Measurements from ENCODE around the gene ZNF560.

Gene ZNF560

GRCh38 chr19:9436358-9436757 is 62.1 kb downstream of the ZNF560 start:
- no peak overlapping the region for H3K27ac ChIP-seq (ENCODE audit: low read length)
- H3K4me1 ChIP-seq (ENCODE audit: control insufficient read depth, insufficient read depth, low read length): peaks cover 16% of the 10 kb centered on the region
- peak overlapping the region in 1 of 2 donors; percentile 66 for H3K4me3 ChIP-seq (ENCODE audit: low read length in 2 of 2)
- no peaks in the 10 kb centered on the region for H3K27me3 ChIP-seq (ENCODE audit: control insufficient read depth in 1 of 2, insufficient read depth in 2 of 2, low read length in 2 of 2)
- H3K9me3 ChIP-seq (ENCODE audit: control insufficient read depth in 2 of 2, low read length in 2 of 2): no peaks in the 10 kb centered on the region
- H3K36me3 ChIP-seq (ENCODE audit: control insufficient read depth in 2 of 2, insufficient read depth in 2 of 2, low read length in 2 of 2): peaks cover 9 to 11% of the 10 kb centered on the region in 2 donors
- peak overlapping the region in 1 of 2 donors; percentile 72 for H3K9ac ChIP-seq (ENCODE audit: low read length in 2 of 2)

- H3K36me3 ChIP-seq (ENCODE audit: control insufficient read depth in 2 of 2, insufficient read depth in 2 of 2, low read length in 2 of 2): peaks cover 9 to 19% of the 10 kb centered on the region in 2 donors
- H3K9me3 ChIP-seq (ENCODE audit: control insufficient read depth in 2 of 2, low read length in 2 of 2): no peaks in the 10 kb centered on the region
- peak within 1 kb of the TSS; percentile 89 for H3K27ac ChIP-seq (ENCODE audit: low read length)
- peaks cover 16% of the 10 kb centered on the region for H3K4me1 ChIP-seq (ENCODE audit: control insufficient read depth, insufficient read depth, low read length)
- H3K27me3 ChIP-seq (ENCODE audit: control insufficient read depth in 1 of 2, insufficient read depth in 2 of 2, low read length in 2 of 2): no peaks in the 10 kb centered on the region
- H3K4me3 ChIP-seq (ENCODE audit: low read length in 2 of 2): peak within 1 kb of the TSS; percentile 66 to 95
- H3K9ac ChIP-seq (ENCODE audit: low read length in 2 of 2): peak within 1 kb of the TSS; percentile 72 to 98
These were observed 62.8 kb downstream of the ZNF560 start, which contains the start of gene ZNF266 for GRCh38 chr19:9435279-9436268. Gene ZNF266, minus strand, starts transcription at chr19:9435573. Its CDS starts 15,484 bp downstream, at chr19:9420089.

- Histone ChIP-seq H3K9me3 (ENCODE audit: control insufficient read depth in 2 of 2, low read length in 2 of 2) (no peaks in the 10 kb centered on the region), H3K27ac (ENCODE audit: low read length) (no peak overlapping the region), H3K4me3 (ENCODE audit: low read length in 2 of 2) (no peak overlapping the region), H3K9ac (ENCODE audit: low read length in 2 of 2) (no peak overlapping the region), H3K36me3 (ENCODE audit: control insufficient read depth in 2 of 2, insufficient read depth in 2 of 2, low read length in 2 of 2) (peaks cover 14 to 34% of the 10 kb centered on the region in 2 donors), H3K27me3 (ENCODE audit: control insufficient read depth in 1 of 2, insufficient read depth in 2 of 2, low read length in 2 of 2) (no peaks in the 10 kb centered on the region), H3K4me1 (ENCODE audit: control insufficient read depth, insufficient read depth, low read length) (peaks cover 16% of the 10 kb centered on the region)
These were observed 66.9 kb downstream of the ZNF560 start for GRCh38 chr19:9431475-9431874.

- Histone ChIP-seq H3K27me3 (ENCODE audit: control insufficient read depth in 1 of 2, insufficient read depth in 2 of 2, low read length in 2 of 2) (no peaks in the 10 kb centered on the region), H3K4me3 (ENCODE audit: low read length in 2 of 2) (no peak overlapping the region), H3K27ac (ENCODE audit: low read length) (no peak overlapping the region), H3K36me3 (ENCODE audit: control insufficient read depth in 2 of 2, insufficient read depth in 2 of 2, low read length in 2 of 2) (peaks cover 20 to 40% of the 10 kb centered on the region in 2 donors), H3K9ac (ENCODE audit: low read length in 2 of 2) (no peak overlapping the region), H3K9me3 (ENCODE audit: control insufficient read depth in 2 of 2, low read length in 2 of 2) (no peaks in the 10 kb centered on the region), H3K4me1 (ENCODE audit: control insufficient read depth, insufficient read depth, low read length) (peaks cover 10% of the 10 kb centered on the region)
These were observed 68.0 kb downstream of the ZNF560 start for GRCh38 chr19:9430444-9430843.

- H3K27me3 ChIP-seq (ENCODE audit: control insufficient read depth in 1 of 2, insufficient read depth in 2 of 2, low read length in 2 of 2): no peaks in the 10 kb centered on the region
- H3K9ac ChIP-seq (ENCODE audit: low read length in 2 of 2): no peak overlapping the region
- H3K4me3 ChIP-seq (ENCODE audit: low read length in 2 of 2): no peak overlapping the region
- H3K4me1 ChIP-seq (ENCODE audit: control insufficient read depth, insufficient read depth, low read length): no peaks in the 10 kb centered on the region
- peaks cover 3 to 5% of the 10 kb centered on the region in 2 donors for H3K9me3 ChIP-seq (ENCODE audit: control insufficient read depth in 2 of 2, low read length in 2 of 2)
- H3K27ac ChIP-seq (ENCODE audit: low read length): no peak overlapping the region
- H3K36me3 ChIP-seq (ENCODE audit: control insufficient read depth in 2 of 2, insufficient read depth in 2 of 2, low read length in 2 of 2): peaks cover 36 to 51% of the 10 kb centered on the region in 2 donors
These were observed 70.5 kb downstream of the ZNF560 start for GRCh38 chr19:9427941-9428340.

All from stomach smooth muscle (tissue), 2 donors.